Astrocyte of the cerebellum (primary cell): ENCODE data around the gene RALGAPA1.
"Not testable (repeated sequence)": the region's sequence is repeated elsewhere in the genome, so short reads cannot be mapped to it uniquely, and the experiment has no call there.

ENCODE experiments used
- DNase-seq: peaks from one replicate; pipeline ENCODE4 v3.0.0-alpha.2; 2011; ENCODE audit warnings: low read depth
- H3K4me3 ChIP-seq: 2 replicates; pipeline ENCODE4 v1.5.1; 2011; ENCODE audit warnings: mild to moderate bottlenecking, low read depth, low read length, moderate library complexity
- CTCF ChIP-seq: IDR thresholded peaks from 2 replicates; pipeline ENCODE4 v1.5.1; 2012; ENCODE audit warnings: low read length, low read depth, moderate library complexity, mild to moderate bottlenecking; ENCODE audit errors: missing control alignments
- in situ Hi-C: cut with HindIII; loops from 2 replicates; pipeline ENCODE4 v1.10.0; 2017; ENCODE audit warnings: low sequenced_read_pairs

Gene RALGAPA1

GRCh38 chr14:35617500-35617899 is 191.6 kb downstream of the RALGAPA1 start:
- no peak for DNase-seq
- no peak overlapping the region for H3K4me3 ChIP-seq
- TF ChIP-seq CTCF = no peak
- in situ Hi-C loops = no loop called here

GRCh38 chr14:35607380-35607779 is 201.7 kb downstream of the RALGAPA1 start:
- in situ Hi-C loops = no loop called here
- DNase-seq = no peak
- no peak for TF ChIP-seq CTCF
- H3K4me3 ChIP-seq = no peak overlapping the region

- in situ Hi-C loops = no loop called here
- H3K4me3 ChIP-seq = no peak overlapping the region
- TF ChIP-seq CTCF = no peak
- DNase-seq = no peak
Observed at GRCh38 chr14:35600253-35600652, 208.8 kb downstream of the RALGAPA1 start.

- no peak for DNase-seq
- no peak for TF ChIP-seq CTCF
- H3K4me3 ChIP-seq = no peak overlapping the region
- in situ Hi-C loops = no loop called here
Observed at GRCh38 chr14:35594616-35595015, 214.5 kb downstream of the RALGAPA1 start.

- in situ Hi-C loops, H3K4me3 ChIP-seq, DNase-seq: not testable (repeated sequence)
Observed at GRCh38 chr14:35587373-35587772, 221.7 kb downstream of the RALGAPA1 start.

- TF ChIP-seq CTCF = no peak
- no peak overlapping the region for H3K4me3 ChIP-seq
- in situ Hi-C loops = no loop called here
- DNase-seq = no peak
Observed at GRCh38 chr14:35578639-35579038, 230.5 kb downstream of the RALGAPA1 start.

- H3K4me3 ChIP-seq = no peak overlapping the region
- in situ Hi-C loops = no loop called here
- no peak for TF ChIP-seq CTCF
- DNase-seq = no peak
Observed at GRCh38 chr14:35578135-35578534, 231.0 kb downstream of the RALGAPA1 start.
